Stimulated activated CD8-positive, alpha-beta memory T cell treated with anti-CD3 and anti-CD28 coated beads, Interleukin-15, amount 100 ng/mL, for 4 hours (primary cell): ENCODE results near the gene SP8.

Experiments
- DNase-seq, 2 donors: peaks; one replicate each; pipeline ENCODE4 v3.0.0-alpha.2; 2020; ENCODE audit warnings: low read depth in 2 of 2

The SP8 gene

GRCh38 chr7:20754001-20754400 lies 32.7 kb downstream of the SP8 start:
- no peak for DNase-seq

DNA sequence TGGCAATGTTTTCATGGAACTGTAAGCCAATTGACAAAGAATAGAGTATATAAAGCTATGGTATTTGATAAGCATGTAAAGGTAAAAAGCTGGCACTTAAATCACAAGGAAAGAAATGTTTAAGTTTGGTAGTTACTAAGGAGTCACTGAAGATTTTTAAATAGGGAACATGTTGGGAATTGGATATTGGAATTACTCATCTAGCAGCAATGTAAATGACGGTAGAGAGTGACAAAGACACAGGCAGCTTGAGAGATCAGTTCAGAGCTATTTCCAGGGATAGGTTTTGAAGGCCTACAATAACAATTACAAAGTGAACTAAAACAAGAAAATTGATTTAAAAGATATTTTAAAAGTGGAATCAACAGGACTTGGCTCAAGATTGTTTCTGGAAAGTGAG lies 36.8 kb downstream of the SP8 start:
- DNase-seq: no peak

GRCh38 chr7:20748853-20749252 lies 37.8 kb downstream of the SP8 start:
- DNase-seq: no peak

GRCh38 chr7:20747001-20747400 lies 39.7 kb downstream of the SP8 start:
- no peak for DNase-seq

DNA sequence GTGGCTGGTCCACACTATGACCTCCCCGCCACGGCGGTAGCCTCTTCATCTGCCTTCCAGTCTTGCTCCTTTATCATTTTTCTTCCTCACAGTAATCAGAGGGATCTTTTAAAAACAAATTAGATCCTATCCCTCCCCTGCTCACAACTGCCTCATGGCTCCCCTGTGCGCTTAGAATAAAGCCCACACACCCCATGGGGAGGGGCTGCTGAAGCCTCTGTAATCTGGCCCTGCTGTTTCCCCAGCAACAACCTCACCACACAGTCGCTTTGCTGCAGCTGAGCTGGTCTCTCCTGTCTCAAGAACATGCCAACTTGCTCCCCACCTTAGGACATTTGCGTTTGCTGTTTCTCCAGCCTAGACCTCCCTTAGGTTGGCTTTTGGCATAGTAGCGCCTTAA lies 41.0 kb downstream of the SP8 start:
- no peak for DNase-seq

DNA sequence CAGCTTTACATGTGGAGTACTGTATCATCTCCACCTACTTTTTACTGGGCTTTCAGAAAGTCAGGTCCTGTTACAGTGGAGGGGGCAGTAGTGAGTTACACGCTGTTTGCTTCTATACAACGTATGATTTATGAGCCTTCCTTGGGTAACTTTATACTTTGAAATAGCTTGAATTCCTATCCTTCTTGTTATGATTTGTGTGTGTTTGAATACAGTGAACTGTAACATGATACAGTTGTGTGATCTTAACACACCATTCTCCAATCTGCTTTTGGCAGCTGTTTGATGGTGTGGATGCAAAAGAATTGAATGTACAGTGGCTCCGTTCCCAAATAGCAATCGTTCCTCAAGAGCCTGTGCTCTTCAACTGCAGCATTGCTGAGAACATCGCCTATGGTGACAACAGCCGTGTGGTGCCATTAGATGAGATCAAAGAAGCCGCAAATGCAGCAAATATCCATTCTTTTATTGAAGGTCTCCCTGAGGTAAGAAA lies 41.7 kb downstream of the SP8 start:
- no peak for DNase-seq

DNA sequence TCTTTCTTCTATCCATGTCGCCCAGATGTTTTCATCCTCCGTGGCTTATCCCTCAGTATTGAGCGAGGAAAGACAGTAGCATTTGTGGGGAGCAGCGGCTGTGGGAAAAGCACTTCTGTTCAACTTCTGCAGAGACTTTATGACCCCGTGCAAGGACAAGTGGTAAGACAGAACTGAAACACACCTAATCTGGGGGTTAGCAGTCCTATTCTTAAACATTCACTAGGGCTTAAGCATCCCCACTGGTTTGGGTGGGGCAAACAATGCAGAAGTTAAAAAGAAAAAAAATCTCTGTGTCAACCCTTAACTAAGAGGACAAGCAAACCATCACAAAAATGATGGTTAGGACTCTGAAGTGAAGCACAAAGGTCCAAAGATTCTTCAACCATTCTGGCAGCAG lies 43.8 kb downstream of the SP8 start:
- DNase-seq: no peak

- DNase-seq: no peak
Observed at GRCh38 chr7:20741801-20742200, 44.9 kb downstream of the SP8 start.

DNA sequence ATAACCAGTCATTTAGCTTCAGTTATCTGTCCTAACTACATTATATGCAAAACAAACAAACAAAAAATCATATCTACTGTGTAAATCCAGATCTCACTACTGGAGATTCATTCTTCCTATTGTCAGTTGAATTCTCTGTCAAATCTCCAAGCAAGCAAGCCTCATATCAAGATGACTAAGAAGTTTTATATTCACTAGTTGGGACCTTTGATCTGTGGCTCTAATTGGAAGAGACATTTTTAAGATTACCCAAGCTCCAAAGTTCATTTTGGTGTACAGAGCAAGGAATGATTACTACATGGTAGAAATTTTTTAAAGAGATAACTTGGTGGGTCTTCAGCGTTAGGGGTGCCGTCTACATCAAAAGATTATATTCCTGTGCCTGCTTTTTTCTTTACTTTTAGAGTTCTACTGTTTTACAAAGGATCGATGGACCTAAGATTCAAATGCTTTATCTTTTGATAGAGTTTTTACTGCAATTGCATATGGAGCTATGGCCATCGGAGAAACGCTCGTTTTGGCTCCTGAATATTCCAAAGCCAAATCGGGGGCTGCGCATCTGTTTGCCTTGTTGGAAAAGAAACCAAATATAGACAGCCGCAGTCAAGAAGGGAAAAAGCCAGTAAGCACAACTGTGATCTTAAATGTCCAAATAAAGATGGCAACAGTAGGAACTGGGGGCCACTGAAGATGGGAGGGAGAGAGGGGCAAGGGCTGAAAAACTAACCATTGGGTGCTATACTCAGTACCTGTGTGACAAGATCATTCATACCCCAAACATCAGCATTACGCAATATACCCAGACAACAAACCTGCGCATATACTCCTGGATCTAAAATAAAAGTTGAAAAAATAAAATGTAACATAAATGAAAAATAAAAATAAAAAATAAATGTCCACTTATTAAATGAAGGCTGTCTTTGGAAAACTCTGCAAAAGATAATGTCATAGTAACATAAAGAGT lies 47.9 kb downstream of the SP8 start:
- DNase-seq: no peak

GRCh38 chr7:20737840-20738448 lies 48.7 kb downstream of the SP8 start:
- DNase-seq: no peak

- no peak for DNase-seq
Observed at GRCh38 chr7:20735346-20736065, 51.2 kb downstream of the SP8 start.
